ENCODE measurements around the gene CIAO2B.

DNA sequence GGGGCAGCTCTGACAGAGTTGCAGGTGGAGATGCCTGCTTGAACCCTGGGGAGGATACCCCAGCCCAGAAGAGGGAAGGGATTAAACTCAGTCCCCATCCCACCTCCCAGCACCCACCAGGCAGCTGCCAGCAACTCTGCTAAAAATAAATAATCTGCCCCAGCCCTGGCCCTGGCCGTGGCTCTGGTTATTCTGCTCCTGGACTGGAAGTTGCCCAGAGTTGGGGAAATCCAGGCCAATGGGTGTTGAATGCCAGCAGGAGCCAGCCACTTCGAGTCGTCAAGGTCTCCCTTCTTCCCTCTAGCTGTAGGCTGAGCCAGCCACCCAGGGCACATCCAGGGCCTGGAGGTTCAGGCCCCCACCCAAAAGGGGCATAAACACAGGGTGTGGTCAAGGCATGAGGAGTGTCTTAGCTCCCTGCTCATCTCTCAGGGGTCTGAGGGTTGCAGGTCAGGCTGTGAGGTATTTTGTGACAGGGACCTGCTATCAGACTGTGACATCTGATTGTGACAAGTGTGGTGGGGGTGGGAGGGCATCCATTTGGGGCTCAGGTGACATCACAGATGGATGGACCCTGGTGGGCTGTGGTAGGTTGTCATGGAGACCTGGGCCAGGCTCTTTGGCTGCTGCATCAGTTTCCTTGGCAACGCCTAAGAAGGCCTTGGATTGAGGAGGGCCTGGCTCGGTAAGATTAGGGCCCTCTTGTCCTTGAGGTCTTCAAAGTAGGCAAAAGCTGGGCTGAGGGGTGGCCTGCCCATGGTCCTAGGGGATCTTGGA, 7.8 kb downstream of the CIAO2B start:
- TF ChIP-seq EZH2 (IDR thresholded peaks at IDR 0.05; ENCODE audit: borderline replicate concordance, low read depth, low read length, severe bottlenecking): no peak
- TF ChIP-seq, protein P1, sequence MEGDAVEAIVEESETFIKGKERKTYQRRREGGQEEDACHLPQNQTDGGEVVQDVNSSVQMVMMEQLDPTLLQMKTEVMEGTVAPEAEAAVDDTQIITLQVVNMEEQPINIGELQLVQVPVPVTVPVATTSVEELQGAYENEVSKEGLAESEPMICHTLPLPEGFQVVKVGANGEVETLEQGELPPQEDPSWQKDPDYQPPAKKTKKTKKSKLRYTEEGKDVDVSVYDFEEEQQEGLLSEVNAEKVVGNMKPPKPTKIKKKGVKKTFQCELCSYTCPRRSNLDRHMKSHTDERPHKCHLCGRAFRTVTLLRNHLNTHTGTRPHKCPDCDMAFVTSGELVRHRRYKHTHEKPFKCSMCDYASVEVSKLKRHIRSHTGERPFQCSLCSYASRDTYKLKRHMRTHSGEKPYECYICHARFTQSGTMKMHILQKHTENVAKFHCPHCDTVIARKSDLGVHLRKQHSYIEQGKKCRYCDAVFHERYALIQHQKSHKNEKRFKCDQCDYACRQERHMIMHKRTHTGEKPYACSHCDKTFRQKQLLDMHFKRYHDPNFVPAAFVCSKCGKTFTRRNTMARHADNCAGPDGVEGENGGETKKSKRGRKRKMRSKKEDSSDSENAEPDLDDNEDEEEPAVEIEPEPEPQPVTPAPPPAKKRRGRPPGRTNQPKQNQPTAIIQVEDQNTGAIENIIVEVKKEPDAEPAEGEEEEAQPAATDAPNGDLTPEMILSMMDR (IDR thresholded peaks at IDR 0.05; ENCODE audit: borderline replicate concordance, extremely low read depth, low read length, poor library complexity, severe bottlenecking): no peak

All from DND-41 (cell line).